HG03378 (cell line): ENCODE data around the gene FUT9.
"Not testable (repeated sequence)": the region's sequence is repeated elsewhere in the genome, so short reads cannot be mapped to it uniquely, and the experiment has no call there.

Experiments
- ATAC-seq: cut with Tn5 transposase; IDR thresholded peaks from one replicate; pipeline ENCODE4 v1.9.1; 2021; ENCODE audit warnings: mild to moderate bottlenecking, moderate library complexity; ENCODE audit not compliant: unreplicated experiment

FUT9 gene

DNA sequence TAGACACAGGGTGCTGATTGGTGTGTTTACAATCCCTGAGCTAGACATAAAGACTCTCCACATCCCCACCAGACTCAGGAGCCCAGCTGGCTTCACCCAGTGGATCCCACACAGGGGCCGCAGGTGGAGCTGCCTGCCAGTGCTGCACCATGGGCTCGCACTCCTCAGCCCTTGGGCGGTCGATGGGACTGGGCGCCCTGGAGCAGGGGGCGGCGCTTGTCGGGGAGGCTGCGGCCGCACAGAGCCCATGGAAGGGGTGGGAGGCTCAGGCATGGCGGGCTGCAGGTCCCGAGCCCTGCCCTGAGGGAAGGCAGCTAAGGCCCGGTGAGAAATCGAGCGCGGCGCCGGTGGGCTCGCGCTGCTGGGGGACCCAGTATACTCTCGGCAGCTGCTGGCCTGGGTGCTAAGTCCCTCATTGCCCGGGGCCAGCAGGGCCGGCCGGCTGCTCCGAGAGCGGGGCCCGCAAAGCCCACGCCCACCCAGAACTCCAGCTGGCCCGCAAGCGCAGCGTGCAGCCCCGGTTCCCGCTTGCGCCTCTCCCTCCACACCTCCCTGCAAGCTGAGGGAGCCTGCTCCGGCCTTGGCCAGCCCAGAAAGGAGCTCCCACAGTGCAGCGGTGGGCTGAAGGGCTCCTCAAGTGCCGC is 245.1 kb downstream of the FUT9 start:
- ATAC-seq = not testable (repeated sequence)
